ENCODE data around the gene HMGB3.
"Not testable (repeated sequence)": the region's sequence is repeated elsewhere in the genome, so short reads cannot be mapped to it uniquely, and the experiment has no call there.

- not testable (repeated sequence) for TF ChIP-seq POLR2AphosphoS5 (IDR thresholded peaks at IDR 0.05; ENCODE audit: low read depth)
- TF ChIP-seq, protein P1, sequence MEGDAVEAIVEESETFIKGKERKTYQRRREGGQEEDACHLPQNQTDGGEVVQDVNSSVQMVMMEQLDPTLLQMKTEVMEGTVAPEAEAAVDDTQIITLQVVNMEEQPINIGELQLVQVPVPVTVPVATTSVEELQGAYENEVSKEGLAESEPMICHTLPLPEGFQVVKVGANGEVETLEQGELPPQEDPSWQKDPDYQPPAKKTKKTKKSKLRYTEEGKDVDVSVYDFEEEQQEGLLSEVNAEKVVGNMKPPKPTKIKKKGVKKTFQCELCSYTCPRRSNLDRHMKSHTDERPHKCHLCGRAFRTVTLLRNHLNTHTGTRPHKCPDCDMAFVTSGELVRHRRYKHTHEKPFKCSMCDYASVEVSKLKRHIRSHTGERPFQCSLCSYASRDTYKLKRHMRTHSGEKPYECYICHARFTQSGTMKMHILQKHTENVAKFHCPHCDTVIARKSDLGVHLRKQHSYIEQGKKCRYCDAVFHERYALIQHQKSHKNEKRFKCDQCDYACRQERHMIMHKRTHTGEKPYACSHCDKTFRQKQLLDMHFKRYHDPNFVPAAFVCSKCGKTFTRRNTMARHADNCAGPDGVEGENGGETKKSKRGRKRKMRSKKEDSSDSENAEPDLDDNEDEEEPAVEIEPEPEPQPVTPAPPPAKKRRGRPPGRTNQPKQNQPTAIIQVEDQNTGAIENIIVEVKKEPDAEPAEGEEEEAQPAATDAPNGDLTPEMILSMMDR (IDR thresholded peaks at IDR 0.05; ENCODE audit: insufficient read depth, low read length): not testable (repeated sequence)
These were observed 18.7 kb upstream of the HMGB3 start for GRCh38 chrX:150964416-150964815.

Measured in HL-60 (cell line).